HL-60/S4 treated with retinoic acid at 250 ng/mL for 4 days and 3 days (cell line): ENCODE data around the gene ST13.
"Not testable (repeated sequence)": the region's sequence is repeated elsewhere in the genome, so short reads cannot be mapped to it uniquely, and the experiment has no call there.

Experiments used
- in situ Hi-C: fragments of 300-500 bp; cut with MboI; formaldehyde crosslinking; loops from 2 replicates; pipeline ENCODE4 v1.7.0; 2022; ENCODE audit warnings: low sequenced_read_pairs

ST13 gene

GRCh38 chr22:40856513-40857308, at the start of gene ST13, which contains the start of gene XPNPEP3:
ST13 (minus strand) TSS chr22:40856639; CDS start chr22:40856540, 99 bp downstream.
XPNPEP3 (plus strand) TSS chr22:40857148; CDS start chr22:40857182, 34 bp downstream.
- in situ Hi-C loops: no loop called here

DNA sequence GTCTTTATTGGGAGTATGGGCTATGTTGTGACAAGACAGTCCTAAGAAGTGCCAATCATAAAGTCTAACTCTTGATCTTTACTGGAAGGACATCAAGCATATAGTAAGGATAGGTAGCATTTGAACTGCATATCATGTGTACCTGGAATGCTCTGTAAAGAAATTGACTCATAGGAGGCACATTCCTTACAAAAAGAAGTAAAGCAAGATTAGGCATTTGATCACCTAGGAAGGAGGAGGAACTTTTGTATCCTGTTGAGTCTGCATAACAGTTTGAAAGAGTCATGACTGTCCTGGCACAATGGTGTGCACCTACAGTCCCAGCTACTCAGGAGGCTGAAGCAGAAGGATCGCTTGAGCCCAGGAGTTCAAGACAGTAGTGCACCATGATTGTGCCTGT, 47.7 kb upstream of the ST13 start:
- in situ Hi-C loops: no loop called here

- in situ Hi-C loops: no loop called here
These were observed 42.5 kb upstream of the ST13 start for GRCh38 chr22:40898850-40899357.

DNA sequence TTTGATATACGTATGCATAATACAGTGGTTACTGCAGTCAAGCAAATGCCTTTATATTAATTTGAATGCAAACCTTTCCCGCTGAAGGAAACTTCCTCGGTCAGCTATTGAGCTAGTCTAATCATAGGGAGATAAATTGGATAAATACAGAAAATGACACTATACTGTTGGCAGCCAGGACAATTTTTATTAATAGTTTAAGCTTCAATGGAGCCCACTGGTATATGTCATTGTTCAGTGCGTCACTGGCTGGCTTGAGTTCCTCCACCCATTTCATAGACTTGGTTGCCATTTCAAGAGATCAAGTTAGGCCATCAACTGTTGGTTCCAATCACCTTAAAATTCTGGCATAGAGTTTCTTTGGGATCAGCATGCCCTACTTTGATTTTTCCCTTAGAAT, 38.0 kb upstream of the ST13 start:
- in situ Hi-C loops: no loop called here

DNA sequence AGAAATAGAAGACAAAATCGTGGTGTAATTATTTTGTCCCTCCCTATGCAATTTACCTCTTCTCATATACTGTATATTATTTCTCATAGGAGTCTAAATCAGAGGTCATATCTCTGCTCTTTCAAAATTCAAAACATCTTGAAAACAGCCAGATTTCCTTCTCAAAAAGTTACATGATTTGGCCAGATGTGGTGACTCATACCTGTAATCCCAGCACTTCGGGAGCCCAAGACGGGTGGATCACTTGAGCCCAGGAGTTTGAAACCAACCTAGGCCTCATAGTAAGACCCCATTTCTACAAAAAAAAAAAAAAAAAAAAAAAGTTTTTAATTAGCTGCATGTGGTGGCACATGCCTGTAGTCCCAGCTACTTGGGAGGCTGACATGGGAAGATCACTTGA, 34.4 kb upstream of the ST13 start:
- in situ Hi-C loops: no loop called here

- in situ Hi-C loops: no loop called here
These were observed 32.7 kb upstream of the ST13 start for GRCh38 chr22:40889116-40889515.

DNA sequence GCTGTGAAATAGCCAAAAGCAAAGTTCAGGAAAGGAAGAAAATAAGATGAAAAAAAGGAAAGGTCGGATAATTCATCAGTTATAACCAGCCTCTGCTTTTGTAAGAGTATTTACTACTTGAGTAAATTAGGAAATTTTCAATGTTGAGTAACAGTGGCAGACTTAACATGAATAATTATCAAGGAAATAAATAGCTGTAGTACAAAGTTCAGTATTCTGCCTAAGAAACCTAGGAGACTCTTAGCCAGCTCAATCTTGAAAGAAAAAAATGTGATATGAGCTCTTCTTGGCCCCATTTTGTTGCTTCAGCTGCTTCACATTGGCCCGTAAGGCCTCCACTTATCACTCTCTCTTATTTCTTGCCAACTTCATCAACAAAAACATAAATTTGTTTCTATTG, 22.5 kb upstream of the ST13 start:
- in situ Hi-C loops: no loop called here

- in situ Hi-C loops: no loop called here
These were observed 21.0 kb upstream of the ST13 start for GRCh38 chr22:40877488-40877887.

GRCh38 chr22:40876907-40877306, 20.5 kb upstream of the ST13 start:
- in situ Hi-C loops: no loop called here

DNA sequence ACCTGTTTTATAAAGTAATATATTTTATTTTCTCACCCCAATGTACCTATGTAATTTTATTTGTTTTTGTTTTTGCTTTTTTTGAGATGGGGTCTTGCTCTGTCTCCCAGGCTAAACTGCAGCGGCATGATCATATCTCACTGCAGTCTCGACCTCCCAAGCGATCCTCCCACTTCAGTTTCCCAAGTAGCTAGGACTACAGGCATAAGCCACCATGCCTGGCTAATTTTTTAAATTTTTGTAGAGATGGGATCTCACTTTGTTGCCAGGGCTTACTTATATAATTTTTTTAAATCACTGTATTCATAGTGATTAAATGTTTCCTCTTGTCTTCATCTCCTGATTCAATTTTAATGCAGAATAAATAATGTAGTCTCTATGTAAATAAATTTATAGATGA, 18.7 kb upstream of the ST13 start:
- in situ Hi-C loops: no loop called here

DNA sequence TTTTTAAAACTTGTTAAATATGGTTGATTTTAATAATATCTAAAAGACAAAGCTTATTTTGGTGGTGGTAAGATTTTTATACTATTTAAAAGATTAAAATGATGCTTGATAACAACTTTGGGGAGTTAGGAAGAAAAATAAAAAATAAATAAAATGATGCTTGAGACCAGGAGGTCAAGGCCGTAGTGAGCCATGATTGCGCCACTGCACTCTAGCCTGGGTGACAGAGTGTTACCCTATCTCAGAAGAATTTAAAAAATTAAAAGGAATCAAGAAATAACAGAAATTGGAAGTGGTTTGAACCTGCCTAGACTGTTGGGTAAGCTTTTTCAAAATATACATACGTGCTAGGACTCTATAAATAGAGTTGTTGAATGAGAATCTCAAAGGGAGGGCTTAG, 17.6 kb upstream of the ST13 start:
- in situ Hi-C loops: no loop called here

DNA sequence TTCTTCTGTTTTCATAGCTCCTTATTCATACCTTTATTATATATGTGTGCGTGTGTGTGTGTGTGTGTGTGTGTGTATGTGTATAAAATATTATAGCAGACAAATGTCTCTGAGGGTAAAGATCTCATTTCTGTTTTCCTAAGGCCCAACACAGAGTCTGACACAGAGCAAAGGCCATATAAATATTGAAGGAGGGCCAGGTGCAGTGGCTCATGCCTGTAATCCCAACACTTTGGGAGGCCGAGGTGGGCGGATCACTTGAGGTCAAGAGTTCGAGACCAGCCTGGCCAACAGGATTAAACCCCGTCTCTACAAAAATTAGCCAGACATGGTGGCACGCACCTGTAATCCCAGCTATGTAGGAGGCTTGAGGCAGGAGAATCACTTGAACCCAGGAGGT, 11.9 kb upstream of the ST13 start:
- in situ Hi-C loops: not testable (repeated sequence)

GRCh38 chr22:40867109-40867508, 10.7 kb upstream of the ST13 start:
- in situ Hi-C loops: no loop called here

DNA sequence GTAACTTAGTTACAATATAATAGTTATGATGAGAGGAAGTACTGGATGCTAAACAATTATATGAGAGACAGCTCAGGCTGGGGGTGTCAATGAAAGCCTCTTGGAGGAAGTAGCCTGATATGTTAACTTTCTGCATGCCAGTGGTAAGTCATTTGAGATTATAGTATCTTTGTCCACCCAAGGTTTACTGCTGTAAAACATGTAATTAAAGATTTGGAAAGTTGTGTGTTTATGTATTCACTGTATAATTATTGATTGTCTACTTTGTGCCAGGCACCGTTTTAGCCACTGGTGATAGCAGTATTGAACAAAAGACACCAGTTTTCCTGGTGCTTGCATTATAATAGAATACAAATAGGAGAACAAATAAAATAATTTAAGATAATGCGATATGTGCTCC, 6.1 kb upstream of the ST13 start:
- in situ Hi-C loops: no loop called here

GRCh38 chr22:40862013-40862412, 5.6 kb upstream of the ST13 start, which contains the start of gene DNAJB7:
DNAJB7 (minus strand) TSS chr22:40862113; CDS start chr22:40861994, 119 bp downstream.
- in situ Hi-C loops: no loop called here

DNA sequence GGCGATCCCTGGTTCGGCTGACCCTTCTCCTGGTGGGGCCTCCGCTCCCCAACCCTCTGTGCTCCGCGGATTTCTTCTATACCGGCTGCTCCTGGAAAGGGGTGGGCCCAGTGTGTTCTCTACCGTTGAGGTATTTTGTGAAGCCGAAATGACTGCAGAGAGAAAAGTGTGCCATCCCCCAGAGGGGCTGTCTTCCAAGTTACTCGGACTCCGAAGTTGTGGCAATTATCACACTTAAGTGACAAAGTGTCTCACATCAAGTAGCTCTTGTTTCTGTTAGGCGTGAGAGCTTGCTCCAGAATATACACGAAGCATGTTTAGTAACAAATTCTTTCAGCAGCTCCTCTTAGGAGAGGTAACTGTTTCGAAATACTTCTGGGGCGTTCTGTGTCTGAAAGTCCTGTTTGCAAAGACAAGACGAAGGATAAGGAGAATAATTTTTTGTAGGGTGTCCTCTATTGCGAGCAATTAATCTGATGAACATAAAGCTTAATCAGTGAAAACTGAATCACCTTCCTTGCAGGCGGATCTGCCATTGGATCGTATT, 943 bp upstream of the ST13 start:
- in situ Hi-C loops: no loop called here

DNA sequence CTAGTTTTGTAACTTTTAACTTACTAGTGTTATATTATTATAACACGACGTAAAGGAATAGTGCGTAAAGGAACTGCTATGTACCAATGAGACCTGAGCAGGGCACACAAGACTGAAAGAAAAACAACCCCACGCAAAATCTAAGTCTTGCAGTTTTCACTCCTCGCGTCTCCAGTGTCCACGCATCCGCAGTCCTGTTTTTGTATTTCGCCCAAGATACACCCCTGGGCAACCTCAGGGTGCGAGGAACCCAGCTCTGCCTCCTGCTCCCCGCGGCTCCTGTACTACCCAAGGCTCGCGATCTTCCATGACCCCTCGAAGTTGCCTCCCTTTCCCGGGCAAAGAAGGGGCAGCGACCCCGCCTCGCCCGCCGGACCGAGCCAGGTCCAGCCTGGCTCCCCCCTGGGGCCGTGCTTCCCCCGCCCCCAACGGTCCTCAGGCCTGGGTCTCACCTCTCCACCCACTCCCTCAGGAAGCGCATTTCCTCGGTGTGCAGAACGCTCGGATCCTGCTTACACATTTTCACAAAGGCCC, 393 bp downstream of the ST13 start:
- in situ Hi-C loops: no loop called here

GRCh38 chr22:40855071-40855978, 1.1 kb downstream of the ST13 start:
- in situ Hi-C loops: no loop called here

DNA sequence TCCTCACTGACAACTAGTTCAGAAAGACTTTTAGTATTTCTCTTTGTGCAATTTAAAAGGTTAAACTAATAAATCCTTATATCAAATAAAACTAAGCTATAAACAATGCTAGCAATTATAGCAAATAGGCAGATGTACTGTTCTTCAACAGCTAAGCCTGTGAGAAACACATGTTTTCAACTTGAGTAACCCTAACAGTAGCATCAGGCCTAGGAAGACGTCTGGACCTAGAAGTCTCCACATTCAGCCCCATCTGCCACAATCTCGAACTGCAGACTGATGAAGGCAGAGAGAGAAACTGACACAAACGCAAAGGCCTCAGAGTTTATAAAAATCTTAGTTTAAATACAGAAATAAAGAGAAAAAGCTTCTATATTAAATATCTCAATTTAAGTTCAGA, 2.5 kb downstream of the ST13 start:
- in situ Hi-C loops: no loop called here

DNA sequence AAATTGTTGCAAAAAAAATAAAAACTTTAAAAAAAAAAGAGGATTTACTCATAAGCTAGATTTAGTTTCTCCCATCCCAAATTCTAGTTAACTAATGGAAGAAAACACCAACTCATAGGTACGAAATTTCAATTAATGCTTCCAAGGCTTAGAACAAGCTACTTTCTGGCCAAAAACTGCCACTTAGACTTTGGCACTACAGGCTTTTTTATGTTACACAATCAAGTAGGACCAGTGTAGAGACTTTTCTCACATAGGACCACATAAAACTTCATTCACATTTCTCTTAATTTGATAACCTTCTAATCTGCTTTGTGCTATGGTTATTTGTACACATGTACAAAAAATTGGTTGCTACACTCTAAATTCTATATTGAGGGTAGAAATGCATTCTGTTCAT, 3.1 kb downstream of the ST13 start:
- in situ Hi-C loops: no loop called here

GRCh38 chr22:40845816-40846215, 10.6 kb downstream of the ST13 start:
- in situ Hi-C loops: not testable (repeated sequence)
